Left lung (tissue), 10 donors: ENCODE results near the gene UBE2K. TPM values are rescaled to one million over a fixed set of nuclear protein-coding genes. Genes with fewer than 3 reads are reported as not detected.
"Not testable (repeated sequence)": the region's sequence is repeated elsewhere in the genome, so short reads cannot be mapped to it uniquely, and the experiment has no call there.

Experiments
- ATAC-seq: fragments of 200-7000 bp; cut with Tn5 transposase; one replicate; pipeline ENCODE4 v1.9.1; 2020; ENCODE audit warnings: moderate library complexity
- DNase-seq, 4 donors: peaks; one replicate each; pipeline ENCODE4 v3.0.0-alpha.2; 2013 to 2020
- H3K27ac ChIP-seq, 2 donors: fragments of 200-600 bp; sonication (generic) in 1 of 2; one replicate each; pipeline versions ENCODE4 v1.5.0 to v1.8.0; 2020 to 2021
- H3K27me3 ChIP-seq, 2 donors: fragments of 200-600 bp; sonication (generic) in 1 of 2; one replicate each; pipeline versions ENCODE4 v1.5.0 to v1.8.0; 2020 to 2021
- H3K36me3 ChIP-seq, 2 donors: fragments of 200-600 bp; sonication (generic) in 1 of 2; one replicate each; pipeline versions ENCODE4 v1.5.0 to v1.8.0; 2020 to 2021
- H3K4me1 ChIP-seq, 2 donors: fragments of 200-600 bp; one replicate each; pipeline ENCODE4 v1.8.0; 2021
- H3K4me3 ChIP-seq, 2 donors: fragments of 200-600 bp; sonication (generic) in 1 of 2; one replicate each; pipeline versions ENCODE4 v1.5.0 to v1.8.0; 2020 to 2021; ENCODE audit warnings: mild to moderate bottlenecking in 1 of 2
- H3K9me3 ChIP-seq, 2 donors: fragments of 200-600 bp; sonication (generic) in 1 of 2; one replicate each; pipeline versions ENCODE4 v1.5.0 to v1.8.0; 2020 to 2021
- intact Hi-C, 2 donors: fragments of 100-400 bp; cut with DNase I; formaldehyde crosslinking; loops; one replicate each; pipeline versions ENCODE4 v1.11.2 to v1.14.2; 2022
- polyA plus RNA-seq, 6 donors: library from polyadenylated mRNA; unstranded; fragments of 120-200 nt; gene quantifications; one replicate each; pipeline ENCODE4 v1.2.1, GENCODE V29; 2013; ENCODE audit not compliant: insufficient read length in 6 of 6
- total RNA-seq, 2 donors: library from RNA; stranded (reverse); fragmentation: NEBNext Ultra II Directional; extraction: Animal tissue kit (Norgen Biotek cat#: 25700); gene quantifications; one replicate each; pipeline ENCODE4 v1.2.1, GENCODE V29; 2021
- TF ChIP-seq, protein P1 (sequence below), 2 donors: fragments of 200-600 bp; sonication (generic) in 1 of 2; IDR thresholded peaks; one replicate each; pipeline versions ENCODE4 v1.5.0 to v1.8.0; 2021; ENCODE audit warnings: antibody characterized with exemption in 2 of 2
- donor health status: DM: no; HTN: yes; CAD: no.
- donor health status: DM: no; HTN: no; CAD: no.

Gene UBE2K
- total and polyA plus RNA-seq, 8 donors, result 54.5 to 87.4 (median 75.9) TPM

DNA sequence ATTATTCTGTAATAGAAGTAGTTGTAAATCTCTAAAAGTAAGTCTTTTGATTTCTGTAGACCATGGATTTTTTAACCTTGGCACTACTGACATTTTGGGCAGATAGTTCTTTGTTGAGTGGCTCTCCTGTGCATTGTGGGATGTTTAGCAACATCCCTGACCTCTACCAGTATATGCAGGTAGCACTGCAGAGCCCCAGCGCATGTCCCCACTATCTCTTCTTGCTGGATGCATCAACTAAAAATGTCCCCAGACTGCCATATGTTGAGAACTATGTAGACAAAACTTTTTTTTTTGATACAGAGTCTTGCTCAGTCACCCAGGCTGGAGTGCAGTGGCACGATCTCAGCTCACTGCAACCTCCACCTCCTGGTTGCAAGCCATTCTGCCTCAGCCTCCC lies 4.8 kb downstream of the UBE2K start:
- Histone ChIP-seq H3K9me3 (no peaks in the 10 kb centered on the region), H3K4me3 (no peak overlapping the region), H3K27me3 (no peaks in the 10 kb centered on the region), H3K4me1 (peaks cover 18 to 35% of the 10 kb centered on the region in 2 donors), H3K27ac (no peak overlapping the region), H3K36me3 (peaks cover 0 to 18% of the 10 kb centered on the region in 2 donors)
- intact Hi-C loops, result no loop called here
- TF ChIP-seq, protein P1, sequence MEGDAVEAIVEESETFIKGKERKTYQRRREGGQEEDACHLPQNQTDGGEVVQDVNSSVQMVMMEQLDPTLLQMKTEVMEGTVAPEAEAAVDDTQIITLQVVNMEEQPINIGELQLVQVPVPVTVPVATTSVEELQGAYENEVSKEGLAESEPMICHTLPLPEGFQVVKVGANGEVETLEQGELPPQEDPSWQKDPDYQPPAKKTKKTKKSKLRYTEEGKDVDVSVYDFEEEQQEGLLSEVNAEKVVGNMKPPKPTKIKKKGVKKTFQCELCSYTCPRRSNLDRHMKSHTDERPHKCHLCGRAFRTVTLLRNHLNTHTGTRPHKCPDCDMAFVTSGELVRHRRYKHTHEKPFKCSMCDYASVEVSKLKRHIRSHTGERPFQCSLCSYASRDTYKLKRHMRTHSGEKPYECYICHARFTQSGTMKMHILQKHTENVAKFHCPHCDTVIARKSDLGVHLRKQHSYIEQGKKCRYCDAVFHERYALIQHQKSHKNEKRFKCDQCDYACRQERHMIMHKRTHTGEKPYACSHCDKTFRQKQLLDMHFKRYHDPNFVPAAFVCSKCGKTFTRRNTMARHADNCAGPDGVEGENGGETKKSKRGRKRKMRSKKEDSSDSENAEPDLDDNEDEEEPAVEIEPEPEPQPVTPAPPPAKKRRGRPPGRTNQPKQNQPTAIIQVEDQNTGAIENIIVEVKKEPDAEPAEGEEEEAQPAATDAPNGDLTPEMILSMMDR (IDR thresholded peaks at IDR 0.05), result no peak
- ATAC-seq, result no peak
- no peak for DNase-seq

DNA sequence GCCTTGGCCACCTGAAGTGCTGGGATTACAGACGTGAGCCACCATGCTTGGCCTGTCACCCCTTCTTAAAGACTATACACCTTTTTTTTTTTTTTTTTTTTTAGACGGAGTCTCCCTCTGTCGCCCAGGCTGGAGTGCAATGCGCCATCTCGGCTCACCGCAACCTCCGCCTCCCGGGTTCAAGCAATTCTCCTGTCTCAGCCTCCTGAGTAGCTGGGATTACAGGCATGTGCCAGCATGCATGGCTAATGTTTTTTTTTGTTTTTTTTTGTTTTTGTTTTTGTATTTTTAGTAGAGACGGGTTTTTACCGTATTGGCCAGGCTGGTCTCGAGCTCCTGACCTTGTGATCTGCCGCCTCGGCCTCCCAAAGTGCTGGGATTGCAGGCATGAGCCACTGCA lies 6.9 kb downstream of the UBE2K start:
- H3K27me3 ChIP-seq, ATAC-seq, intact Hi-C loops, H3K4me3 ChIP-seq, H3K27ac ChIP-seq, H3K9me3 ChIP-seq, DNase-seq: not testable (repeated sequence)
- Histone ChIP-seq H3K4me1 (peaks cover 12 to 43% of the 10 kb centered on the region in 2 donors), H3K36me3 (peaks cover 0 to 18% of the 10 kb centered on the region in 2 donors)

DNA sequence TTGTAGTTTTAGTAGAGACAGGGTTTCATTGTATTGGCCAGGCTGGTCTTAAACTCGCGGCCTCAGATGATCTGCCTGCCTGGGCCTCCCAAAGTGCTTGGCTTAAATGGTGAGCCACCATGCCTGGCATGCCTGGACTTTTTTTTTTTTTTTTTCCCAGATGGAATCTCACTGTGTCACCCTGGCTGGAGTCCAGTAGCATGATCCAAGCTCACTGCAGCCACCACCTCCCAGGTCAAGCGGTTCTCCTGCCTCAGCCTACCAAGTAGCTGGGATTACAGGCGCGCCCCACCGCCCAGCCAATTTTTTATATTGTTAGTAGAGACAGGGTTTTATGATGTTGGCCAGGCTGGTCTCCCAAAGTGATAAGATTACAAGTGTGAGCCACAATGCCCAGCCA lies 8.4 kb downstream of the UBE2K start:
- Histone ChIP-seq H3K9me3 (no peaks in the 10 kb centered on the region), H3K4me1 (peaks cover under 1 to 33% of the 10 kb centered on the region in 2 donors), H3K27me3 (no peaks in the 10 kb centered on the region), H3K4me3 (no peak overlapping the region), H3K36me3 (peaks cover 0 to 18% of the 10 kb centered on the region in 2 donors), H3K27ac (no peak overlapping the region)
- intact Hi-C loops, result no loop called here
- TF ChIP-seq, protein P1 (IDR thresholded peaks at IDR 0.05), result no peak
- ATAC-seq, result peak; percentile 49
- no peak for DNase-seq

DNA sequence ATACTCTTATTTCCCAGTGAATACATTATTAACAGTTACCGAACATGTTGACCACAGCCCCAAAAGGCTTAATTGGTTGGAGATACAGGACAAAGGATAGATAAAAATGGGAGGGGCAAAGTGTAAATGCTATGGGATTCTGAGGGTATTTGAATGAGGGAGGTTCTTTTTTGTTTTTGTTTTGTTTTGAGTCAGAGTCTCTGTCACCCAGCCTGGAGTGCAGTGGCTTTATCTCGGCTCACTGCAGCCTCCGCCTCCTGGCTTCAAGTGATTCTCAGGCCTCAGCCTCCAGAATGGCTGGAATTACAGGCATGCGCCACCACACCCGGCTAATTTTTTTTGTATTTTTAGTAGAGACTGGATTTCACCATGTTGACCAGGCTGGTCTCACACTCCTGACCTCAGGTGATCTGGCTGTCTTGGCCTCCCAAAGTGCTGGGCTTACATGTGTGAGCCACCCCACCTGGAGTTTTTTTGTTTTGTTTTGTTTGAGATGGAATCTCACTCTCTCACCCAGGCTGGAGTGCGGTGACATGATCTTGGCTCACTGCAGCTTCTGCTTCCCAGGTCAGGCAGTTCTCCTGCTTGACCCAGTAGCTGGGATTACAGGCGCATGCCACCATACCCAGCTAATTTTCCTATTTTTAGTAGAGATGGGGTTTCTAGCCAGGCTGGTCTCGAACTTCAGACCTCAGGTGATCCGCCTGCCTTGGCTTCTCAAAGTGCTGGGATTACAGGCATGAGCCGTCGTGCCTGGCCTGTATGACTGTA lies 9.0 kb downstream of the UBE2K start:
- peaks cover 0 to 37% of the 10 kb centered on the region in 2 donors for H3K4me1 ChIP-seq
- no peaks in the 10 kb centered on the region for H3K27me3 ChIP-seq
- intact Hi-C loops, result no loop called here
- H3K36me3 ChIP-seq, result peaks cover 0 to 18% of the 10 kb centered on the region in 2 donors
- TF ChIP-seq, protein P1 (IDR thresholded peaks at IDR 0.05), result no peak
- H3K27ac ChIP-seq, result peak overlapping the region in 1 of 2 donors; percentile 24
- ATAC-seq (peak; percentile 25), DNase-seq (no peak)
- H3K4me3 ChIP-seq, result no peak overlapping the region
- no peaks in the 10 kb centered on the region for H3K9me3 ChIP-seq

DNA sequence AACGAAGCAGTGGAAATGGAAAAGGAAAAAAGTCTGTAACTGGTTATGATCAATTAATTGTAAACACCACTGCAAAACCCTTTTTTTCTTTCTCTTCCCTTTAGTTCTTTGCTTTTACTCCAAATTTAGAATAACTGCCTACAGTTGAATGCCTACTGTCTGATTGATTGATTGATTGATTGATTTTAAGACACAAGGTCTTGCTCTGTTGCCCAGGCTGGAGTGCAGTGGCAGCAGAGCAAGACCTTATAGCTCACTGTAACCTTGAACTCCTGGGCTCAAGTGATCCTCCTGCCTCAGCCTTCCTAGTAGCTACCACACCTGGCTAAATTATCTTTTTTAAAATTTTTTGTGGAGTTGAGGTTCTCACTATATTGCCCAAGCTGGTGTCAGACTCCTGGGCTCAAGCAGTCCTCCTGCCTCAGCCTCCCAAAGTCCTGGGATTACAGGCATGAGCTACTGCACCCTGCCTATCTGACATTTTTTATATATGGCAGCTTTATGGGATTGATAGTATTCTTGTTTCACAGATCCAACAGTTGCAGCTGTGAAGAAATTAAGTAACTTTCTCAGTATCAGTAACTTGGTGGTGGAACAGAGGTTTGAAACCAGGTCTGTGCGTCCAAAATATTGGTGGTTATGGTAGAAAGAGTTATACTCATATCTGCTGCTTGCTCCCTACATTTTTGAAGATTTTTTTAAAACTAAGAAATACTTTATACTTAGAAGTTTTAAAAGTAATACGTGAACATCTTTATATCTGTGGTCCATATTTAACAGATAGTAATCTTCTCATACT lies 12.4 kb downstream of the UBE2K start:
- intact Hi-C loops, result no loop called here

More for the DNA sequence above, 12.4 kb downstream of the UBE2K start:
- Histone ChIP-seq H3K9me3 (no peaks in the 10 kb centered on the region), H3K27me3 (no peaks in the 10 kb centered on the region), H3K4me1 (peaks cover 4 to 64% of the 10 kb centered on the region in 2 donors), H3K27ac (no peak overlapping the region), H3K4me3 (no peak overlapping the region), H3K36me3 (peaks cover 0 to 5% of the 10 kb centered on the region in 2 donors)
- TF ChIP-seq, protein P1 (IDR thresholded peaks at IDR 0.05), result no peak
- no peak for DNase-seq
- ATAC-seq, result no peak
